Measurements from ENCODE around the gene IL21R. TPM values are rescaled to one million over a fixed set of nuclear protein-coding genes. Genes with fewer than 3 reads are reported as not detected.
"Not testable (repeated sequence)": the region's sequence is repeated elsewhere in the genome, so short reads cannot be mapped to it uniquely, and the experiment has no call there.

IL21R gene
- total RNA-seq, 1 experiment from 2014 or later = 0.15 TPM

GRCh38 chr16:27426423-27427408 lies 24.7 kb downstream of the IL21R start:
- DNase-seq (ENCODE audit: low read depth) = peak; percentile 90

- DNase-seq (ENCODE audit: low read depth) = no peak
These were observed 25.6 kb downstream of the IL21R start for GRCh38 chr16:27427538-27427937.

GRCh38 chr16:27428026-27428785 lies 26.2 kb downstream of the IL21R start:
- DNase-seq (ENCODE audit: low read depth) = no peak

- DNase-seq (ENCODE audit: low read depth) = no peak
These were observed 27.4 kb downstream of the IL21R start for GRCh38 chr16:27429330-27429871.

- DNase-seq (ENCODE audit: low read depth) = no peak
These were observed 28.0 kb downstream of the IL21R start for GRCh38 chr16:27429981-27430441.

- no peak for DNase-seq (ENCODE audit: low read depth)
These were observed 28.5 kb downstream of the IL21R start for GRCh38 chr16:27430512-27430911.

- DNase-seq (ENCODE audit: low read depth) = no peak
These were observed 29.0 kb downstream of the IL21R start for GRCh38 chr16:27430923-27431484.

- DNase-seq (ENCODE audit: low read depth) = peak; percentile 60
These were observed 30.0 kb downstream of the IL21R start for GRCh38 chr16:27431773-27432532.

- peak; percentile 69 for DNase-seq (ENCODE audit: low read depth)
These were observed 30.6 kb downstream of the IL21R start for GRCh38 chr16:27432558-27432957.

GRCh38 chr16:27433191-27433590 lies 31.2 kb downstream of the IL21R start:
- not testable (repeated sequence) for DNase-seq (ENCODE audit: low read depth)

- DNase-seq (ENCODE audit: low read depth) = no peak
These were observed 31.7 kb downstream of the IL21R start for GRCh38 chr16:27433636-27434035.

GRCh38 chr16:27434141-27435051 lies 32.4 kb downstream of the IL21R start:
- DNase-seq (ENCODE audit: low read depth) = no peak

GRCh38 chr16:27435146-27435545 lies 33.2 kb downstream of the IL21R start:
- not testable (repeated sequence) for DNase-seq (ENCODE audit: low read depth)

GRCh38 chr16:27436065-27436464 lies 34.1 kb downstream of the IL21R start:
- no peak for DNase-seq (ENCODE audit: low read depth)

GRCh38 chr16:27436921-27437650 lies 35.1 kb downstream of the IL21R start:
- no peak for DNase-seq (ENCODE audit: low read depth)

- DNase-seq (ENCODE audit: low read depth) = no peak
These were observed 36.0 kb downstream of the IL21R start for GRCh38 chr16:27437946-27438345.

GRCh38 chr16:27439271-27440018 lies 37.5 kb downstream of the IL21R start:
- no peak for DNase-seq (ENCODE audit: low read depth)

GRCh38 chr16:27441276-27441675 lies 39.3 kb downstream of the IL21R start:
- no peak for DNase-seq (ENCODE audit: low read depth)

GRCh38 chr16:27441998-27442397 lies 40.0 kb downstream of the IL21R start:
- no peak for DNase-seq (ENCODE audit: low read depth)
